H9 (cell line): ENCODE data around the gene GAREM2. TPM values are rescaled to one million over a fixed set of nuclear protein-coding genes. Genes with fewer than 3 reads are reported as not detected.

Source experiments
- DNase-seq: peaks from one replicate; pipeline ENCODE4 v3.0.0-alpha.2; 2017
- H2AFZ ChIP-seq: one replicate; pipeline ENCODE4 v1.6.1; 2013; ENCODE audit warnings: mild to moderate bottlenecking, low read length, control low read depth, moderate library complexity
- H2AK5ac ChIP-seq: 2 replicates; pipeline ENCODE4 v1.6.1; 2013; ENCODE audit warnings: low read length, control low read depth, mixed read lengths; ENCODE audit not compliant: insufficient read length
- H2BK120ac ChIP-seq: one replicate; pipeline ENCODE4 v1.6.1; 2013; ENCODE audit warnings: low read depth, mild to moderate bottlenecking, low read length, control low read depth, inconsistent platforms; ENCODE audit not compliant: poor library complexity, severe bottlenecking
- H2BK12ac ChIP-seq: 2 replicates; pipeline ENCODE4 v1.6.1; 2013; ENCODE audit warnings: low read length, control low read depth, mixed read lengths, low read depth; ENCODE audit not compliant: insufficient read length
- H2BK15ac ChIP-seq: 2 replicates; pipeline ENCODE4 v1.6.1; 2013; ENCODE audit warnings: low read depth, low read length, control low read depth
- H2BK20ac ChIP-seq: one replicate; pipeline ENCODE4 v1.6.1; 2013; ENCODE audit warnings: low read depth, mild to moderate bottlenecking, low read length, control low read depth, inconsistent platforms; ENCODE audit not compliant: poor library complexity, severe bottlenecking
- H2BK5ac ChIP-seq: 2 replicates; pipeline ENCODE4 v1.6.1; 2013; ENCODE audit warnings: low read length, control low read depth, mixed read lengths; ENCODE audit not compliant: insufficient read length
- H3K14ac ChIP-seq: 2 replicates; pipeline ENCODE4 v1.6.1; 2013; ENCODE audit warnings: low read length, control low read depth; ENCODE audit not compliant: insufficient read depth
- H3K18ac ChIP-seq: 2 replicates; pipeline ENCODE4 v1.6.1; 2013; ENCODE audit warnings: low read depth, mild to moderate bottlenecking, mixed read lengths, low read length, control low read depth; ENCODE audit not compliant: insufficient read length
- H3K23ac ChIP-seq: 2 replicates; pipeline ENCODE4 v1.6.1; 2013; ENCODE audit warnings: low read length, control low read depth, mixed read lengths, low read depth; ENCODE audit not compliant: insufficient read length
- H3K23me2 ChIP-seq: 2 replicates; pipeline ENCODE4 v1.6.1; 2013; ENCODE audit warnings: low read depth, mild to moderate bottlenecking, mixed read lengths, low read length, control low read depth; ENCODE audit not compliant: insufficient read length, poor library complexity, severe bottlenecking
- H3K27ac ChIP-seq: 2 replicates; pipeline ENCODE4 v1.5.1; 2013; ENCODE audit warnings: low read length, control low read depth, mixed read lengths, low read depth; ENCODE audit not compliant: insufficient read length
- H3K27me3 ChIP-seq: 2 replicates; pipeline ENCODE4 v1.6.1; 2013; ENCODE audit warnings: low read length, control low read depth, inconsistent platforms; ENCODE audit not compliant: insufficient read depth
- H3K4ac ChIP-seq: 2 replicates; pipeline ENCODE4 v1.6.1; 2013; ENCODE audit warnings: low read depth, mild to moderate bottlenecking, control low read depth, inconsistent platforms, low read length, moderate library complexity
- H3K4me1 ChIP-seq: 2 replicates; pipeline ENCODE4 v1.6.1; 2013; ENCODE audit warnings: low read length, control low read depth, inconsistent platforms; ENCODE audit not compliant: insufficient read depth
- H3K4me2 ChIP-seq: 2 replicates; pipeline ENCODE4 v1.6.1; 2013; ENCODE audit warnings: low read length, control low read depth, mixed read lengths; ENCODE audit not compliant: insufficient read length, insufficient read depth
- H3K56ac ChIP-seq: 2 replicates; pipeline ENCODE4 v1.6.1; 2013; ENCODE audit warnings: low read depth, mild to moderate bottlenecking, mixed read lengths, low read length, control low read depth; ENCODE audit not compliant: insufficient read length
- H3K79me1 ChIP-seq: 2 replicates; pipeline ENCODE4 v1.6.1; 2013; ENCODE audit warnings: low read depth, mild to moderate bottlenecking, moderate library complexity, low read length, control low read depth, inconsistent platforms; ENCODE audit not compliant: insufficient read depth, poor library complexity, severe bottlenecking
- H3K79me2 ChIP-seq: 2 replicates; pipeline ENCODE4 v1.6.1; 2013; ENCODE audit warnings: low read length, control low read depth, inconsistent platforms; ENCODE audit not compliant: insufficient read depth
- H3K9ac ChIP-seq: 2 replicates; pipeline ENCODE4 v1.6.1; 2013; ENCODE audit warnings: low read length, control low read depth, mixed read lengths; ENCODE audit not compliant: insufficient read length; ENCODE audit errors: extremely low read depth
- H3K9me3 ChIP-seq: one replicate; pipeline ENCODE4 v1.6.1; 2013; ENCODE audit warnings: low read depth, low read length, inconsistent platforms; ENCODE audit not compliant: control insufficient read depth
- H3T11ph ChIP-seq: one replicate; pipeline ENCODE4 v1.6.1; 2013; ENCODE audit warnings: mild to moderate bottlenecking, low read length, control low read depth, inconsistent platforms
- H4K20me1 ChIP-seq: one replicate; pipeline ENCODE4 v1.6.1; 2013; ENCODE audit not compliant: control insufficient read depth, insufficient read length, insufficient read depth
- H4K5ac ChIP-seq: 2 replicates; pipeline ENCODE4 v1.6.1; 2013; ENCODE audit warnings: low read depth, mild to moderate bottlenecking, mixed read lengths, low read length, control low read depth; ENCODE audit not compliant: insufficient read length
- H4K8ac ChIP-seq: replicated peaks from 2 replicates; pipeline ENCODE4 v1.6.1; 2013; ENCODE audit warnings: low read length, control low read depth, mixed read lengths, low read depth; ENCODE audit not compliant: insufficient read length
- H4K91ac ChIP-seq: 2 replicates; pipeline ENCODE4 v1.6.1; 2013; ENCODE audit warnings: low read depth, mild to moderate bottlenecking, moderate library complexity, mixed read lengths, low read length, control low read depth; ENCODE audit not compliant: insufficient read length
- H3K27ac Mint-ChIP-seq, 3 experiments: 2 replicates in 2 of 3; 3 replicates in 1 of 3; pipeline ENCODE4 v1.8.0; 2020 to 2021; ENCODE audit warnings: mixed read lengths in 3 of 3, mild to moderate bottlenecking in 1 of 3, moderate library complexity in 1 of 3
- H3K27me3 Mint-ChIP-seq: 2 replicates; pipeline ENCODE4 v1.8.0; 2021; ENCODE audit warnings: low read depth, mild to moderate bottlenecking, moderate library complexity, mixed read lengths
- H3K36me3 Mint-ChIP-seq, 3 experiments: 2 replicates in 2 of 3; 3 replicates in 1 of 3; pipeline ENCODE4 v1.8.0; 2020 to 2021; ENCODE audit warnings: low read depth in 3 of 3, mixed read lengths in 3 of 3; ENCODE audit not compliant: insufficient read depth in 1 of 3
- H3K4me1 Mint-ChIP-seq, 2 experiments: 2 replicates each; pipeline ENCODE4 v1.8.0; 2020; ENCODE audit warnings: mixed read lengths in 2 of 2
- H3K4me3 Mint-ChIP-seq, 2 experiments: 2 replicates in 1 of 2; 3 replicates in 1 of 2; pipeline ENCODE4 v1.8.0; 2020 to 2021; ENCODE audit warnings: mild to moderate bottlenecking in 2 of 2, mixed read lengths in 2 of 2, moderate library complexity in 1 of 2
- H3K9me3 Mint-ChIP-seq, 2 experiments: 2 replicates in 1 of 2; 3 replicates in 1 of 2; pipeline ENCODE4 v1.8.0; 2020; ENCODE audit warnings: mild to moderate bottlenecking in 2 of 2, mixed read lengths in 2 of 2, moderate library complexity in 1 of 2
- WGBS: extraction: QIAGEN DNeasy Blood & Tissue Kit; methylation state at CpG from one replicate; pipeline ENCODE4 v1.1.7; 2013; ENCODE audit warnings: missing lambda C conversion rate, low lambda C conversion rate, mixed read lengths; ENCODE audit not compliant: insufficient read length; ENCODE audit errors: extremely low coverage; 5-methylcytosine and 5-hydroxymethylcytosine counted together
- total RNA-seq: library from RNA; stranded (reverse); gene quantifications from 2 replicates; pipeline ENCODE4 v1.2.1, GENCODE V29; 2021
- TF ChIP-seq, protein P1 (sequence below): fragments of 200-600 bp; sonication (generic); conservative IDR thresholded peaks from 3 replicates; pipeline ENCODE4 v1.8.0; 2021; ENCODE audit warnings: antibody characterized with exemption, mild to moderate bottlenecking

The GAREM2 gene
- total RNA-seq, 1 experiment from 2014 or later: 14.4 TPM

DNA sequence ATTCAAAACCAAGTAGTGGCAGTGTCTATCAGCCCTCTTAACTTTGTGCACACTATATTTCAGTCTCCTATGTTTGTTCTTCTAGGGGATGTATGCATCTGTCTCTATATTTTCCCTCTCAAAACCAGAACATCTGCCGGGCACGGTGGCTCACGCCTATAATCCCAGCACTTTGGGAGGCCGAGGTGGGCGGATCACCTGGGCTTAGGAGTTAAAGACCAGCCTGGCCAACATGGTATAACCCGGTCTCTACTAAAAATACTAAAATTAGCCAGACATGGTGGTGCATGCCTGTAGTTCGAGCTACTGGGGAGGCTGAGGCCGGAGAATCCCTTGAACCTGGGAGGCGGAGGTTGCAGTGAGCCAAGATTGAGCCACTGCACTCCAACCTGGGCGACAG lies 9.9 kb upstream of the GAREM2 start:
- no peaks in the 10 kb centered on the region; a peak in 1 of 7 replicates for H3K36me3 Mint-ChIP-seq
- no peak overlapping the region for H4K8ac ChIP-seq
- no peak for DNase-seq
- no peak overlapping the region for H3K23ac ChIP-seq
- H2AK5ac ChIP-seq: no peak overlapping the region
- no peak overlapping the region for H2BK20ac ChIP-seq
- H3K23me2 ChIP-seq: no peaks in the 10 kb centered on the region
- H2BK15ac ChIP-seq: no peak overlapping the region
- no peak overlapping the region for H3K27ac ChIP-seq
- H3K56ac ChIP-seq: no peak overlapping the region
- no peaks in the 10 kb centered on the region for H3K4me1 ChIP-seq
- WGBS: no CpG with 5 or more reads among the region's 10 CpGs
- H3K4me1 Mint-ChIP-seq: no peaks in the 10 kb centered on the region
- H3K27me3 Mint-ChIP-seq: peaks cover 2% of the 10 kb centered on the region
- no peaks in the 10 kb centered on the region for H3K9me3 Mint-ChIP-seq
- TF ChIP-seq, protein P1, sequence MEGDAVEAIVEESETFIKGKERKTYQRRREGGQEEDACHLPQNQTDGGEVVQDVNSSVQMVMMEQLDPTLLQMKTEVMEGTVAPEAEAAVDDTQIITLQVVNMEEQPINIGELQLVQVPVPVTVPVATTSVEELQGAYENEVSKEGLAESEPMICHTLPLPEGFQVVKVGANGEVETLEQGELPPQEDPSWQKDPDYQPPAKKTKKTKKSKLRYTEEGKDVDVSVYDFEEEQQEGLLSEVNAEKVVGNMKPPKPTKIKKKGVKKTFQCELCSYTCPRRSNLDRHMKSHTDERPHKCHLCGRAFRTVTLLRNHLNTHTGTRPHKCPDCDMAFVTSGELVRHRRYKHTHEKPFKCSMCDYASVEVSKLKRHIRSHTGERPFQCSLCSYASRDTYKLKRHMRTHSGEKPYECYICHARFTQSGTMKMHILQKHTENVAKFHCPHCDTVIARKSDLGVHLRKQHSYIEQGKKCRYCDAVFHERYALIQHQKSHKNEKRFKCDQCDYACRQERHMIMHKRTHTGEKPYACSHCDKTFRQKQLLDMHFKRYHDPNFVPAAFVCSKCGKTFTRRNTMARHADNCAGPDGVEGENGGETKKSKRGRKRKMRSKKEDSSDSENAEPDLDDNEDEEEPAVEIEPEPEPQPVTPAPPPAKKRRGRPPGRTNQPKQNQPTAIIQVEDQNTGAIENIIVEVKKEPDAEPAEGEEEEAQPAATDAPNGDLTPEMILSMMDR: no peak
- no peak overlapping the region for H2BK12ac ChIP-seq
- H3T11ph ChIP-seq: no peak overlapping the region
- H4K5ac ChIP-seq: no peak overlapping the region
- H3K14ac ChIP-seq: no peak overlapping the region
- no peak overlapping the region for H4K91ac ChIP-seq
- H3K4me3 Mint-ChIP-seq: no peak overlapping the region
- no peaks in the 10 kb centered on the region for H4K20me1 ChIP-seq
- H3K9ac ChIP-seq: no peak overlapping the region
- H2AFZ ChIP-seq: no peak overlapping the region
- H3K4me2 ChIP-seq: no peak overlapping the region
- H2BK5ac ChIP-seq: no peak overlapping the region
- H3K27ac Mint-ChIP-seq: no peak overlapping the region
- H3K4ac ChIP-seq: no peak overlapping the region
- no peaks in the 10 kb centered on the region for H3K27me3 ChIP-seq
- no peaks in the 10 kb centered on the region for H3K9me3 ChIP-seq
- H3K79me2 ChIP-seq: no peaks in the 10 kb centered on the region
- H3K79me1 ChIP-seq: no peaks in the 10 kb centered on the region
- H2BK120ac ChIP-seq: no peak overlapping the region
- no peak overlapping the region for H3K18ac ChIP-seq
